Karpas-422 (cell line): Measurements from ENCODE around the gene CHST6. TPM values are rescaled to one million over a fixed set of nuclear protein-coding genes. Genes with fewer than 3 reads are reported as not detected.
"Not testable (repeated sequence)": the region's sequence is repeated elsewhere in the genome, so short reads cannot be mapped to it uniquely, and the experiment has no call there.

Source experiments
- DNase-seq: peaks from one replicate; pipeline ENCODE4 v3.0.0-alpha.2; 2015
- H2AFZ ChIP-seq: fragments of 200-600 bp; sonication (generic); 2 replicates; pipeline ENCODE4 v1.6.1; 2014; ENCODE audit warnings: antibody characterized with exemption, low read length, mixed read lengths
- H3K27ac ChIP-seq: fragments of 200-600 bp; sonication (generic); 2 replicates; pipeline ENCODE4 v1.5.1; 2014; ENCODE audit warnings: mild to moderate bottlenecking, low read length, moderate library complexity
- H3K27me3 ChIP-seq: fragments of 200-600 bp; sonication (generic); 2 replicates; pipeline ENCODE4 v1.6.1; 2014; ENCODE audit warnings: low read length, mixed read lengths
- H3K36me3 ChIP-seq: fragments of 200-600 bp; sonication (generic); 2 replicates; pipeline ENCODE4 v1.6.1; 2014; ENCODE audit warnings: low read length, mixed read lengths; ENCODE audit not compliant: insufficient read depth
- H3K4me1 ChIP-seq: fragments of 200-600 bp; sonication (generic); 2 replicates; pipeline ENCODE4 v1.6.1; 2014; ENCODE audit warnings: mild to moderate bottlenecking, low read length, mixed read lengths
- H3K4me2 ChIP-seq: fragments of 200-600 bp; sonication (generic); 2 replicates; pipeline ENCODE4 v1.6.1; 2014; ENCODE audit warnings: low read length, low read depth, mild to moderate bottlenecking; ENCODE audit not compliant: poor library complexity, severe bottlenecking
- H3K4me3 ChIP-seq: fragments of 200-600 bp; sonication (generic); 2 replicates; pipeline ENCODE4 v1.5.1; 2014; ENCODE audit warnings: mild to moderate bottlenecking, antibody characterized with exemption, low read length, mixed read lengths
- H3K79me2 ChIP-seq: fragments of 200-600 bp; sonication (generic); 2 replicates; pipeline ENCODE4 v1.6.1; 2014; ENCODE audit warnings: mild to moderate bottlenecking, low read length, mixed read lengths
- H3K9ac ChIP-seq: fragments of 200-600 bp; sonication (generic); 2 replicates; pipeline ENCODE4 v1.6.0; 2014; ENCODE audit warnings: low read length
- H3K9me2 ChIP-seq: fragments of 200-600 bp; sonication (generic), shearing (Covaris generic); replicated peaks from 2 replicates; pipeline ENCODE4 v1.6.0; 2014; ENCODE audit warnings: mild to moderate bottlenecking, low read length, moderate library complexity; ENCODE audit not compliant: insufficient read depth
- H3K9me3 ChIP-seq: fragments of 300-700, 200-600 bp; sonication (generic); 2 replicates; pipeline ENCODE4 v1.6.1; 2014; ENCODE audit warnings: low read length, mixed read lengths
- H4K20me1 ChIP-seq: fragments of 200-600 bp; sonication (generic); 2 replicates; pipeline ENCODE4 v1.6.1; 2014; ENCODE audit warnings: mild to moderate bottlenecking, antibody characterized with exemption, low read length, low read depth; ENCODE audit not compliant: insufficient read depth
- total RNA-seq: library from RNA; depleted of rRNA; stranded (reverse); fragments of >200 nt; shearing (Covaris generic); gene quantifications from 2 replicates; pipeline ENCODE4 v1.2.3, GENCODE V29; 2014; ENCODE audit warnings: low replicate concordance

Gene CHST6
- total RNA-seq, 1 experiment from 2014 or later: not detected

DNA sequence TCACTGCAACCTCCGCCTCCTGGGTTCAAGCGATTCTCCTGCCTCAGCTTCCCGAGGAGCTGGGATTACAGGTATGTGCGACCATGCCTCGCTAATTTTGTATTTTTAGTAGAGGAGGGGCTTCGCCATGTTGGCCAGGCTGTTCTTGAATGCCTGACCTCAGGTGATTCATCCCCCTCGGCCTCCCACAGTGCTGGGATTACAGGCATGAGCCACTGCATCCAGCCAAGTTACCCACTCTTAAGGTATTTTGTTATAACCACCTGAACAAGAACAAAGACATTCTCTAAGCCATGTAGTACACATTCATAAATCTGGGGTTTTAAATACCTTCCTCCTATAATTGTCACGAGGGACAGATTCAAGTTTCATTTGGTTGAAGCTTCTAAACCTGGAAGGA is 18.4 kb downstream of the CHST6 start:
- H3K4me1 ChIP-seq: peaks cover 14% of the 10 kb centered on the region
- no peak overlapping the region for H2AFZ ChIP-seq
- H3K27me3 ChIP-seq: no peaks in the 10 kb centered on the region
- DNase-seq: no peak
- no peaks in the 10 kb centered on the region for H3K36me3 ChIP-seq
- no peaks in the 10 kb centered on the region for H3K79me2 ChIP-seq
- H3K9me3 ChIP-seq: no peaks in the 10 kb centered on the region
- no peaks in the 10 kb centered on the region for H3K9me2 ChIP-seq
- no peak overlapping the region for H3K27ac ChIP-seq
- H3K9ac ChIP-seq: no peak overlapping the region
- no peak overlapping the region for H3K4me3 ChIP-seq
- no peak overlapping the region for H3K4me2 ChIP-seq
- no peaks in the 10 kb centered on the region for H4K20me1 ChIP-seq

DNA sequence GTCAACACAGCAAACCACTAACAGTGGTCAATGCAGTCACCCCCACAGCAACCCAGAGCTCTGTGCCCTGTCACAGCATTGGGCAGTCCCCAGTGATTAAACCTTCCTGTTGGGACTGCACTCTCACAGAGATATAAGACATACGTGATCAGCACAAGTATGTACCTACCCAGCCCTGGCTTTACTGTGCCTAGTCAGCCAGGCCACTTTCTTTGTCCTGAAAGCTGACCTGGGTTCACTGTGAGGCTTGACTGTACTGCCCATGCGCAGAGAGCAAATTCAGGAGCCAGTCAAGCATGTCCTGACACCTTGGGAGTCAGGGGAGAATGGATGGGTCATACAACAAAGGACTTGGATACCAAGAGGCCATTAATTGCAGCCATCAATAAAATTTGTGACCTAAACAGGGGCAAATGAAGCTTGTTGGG is 19.8 kb downstream of the CHST6 start:
- H3K4me3 ChIP-seq: no peak overlapping the region
- no peaks in the 10 kb centered on the region for H4K20me1 ChIP-seq
- H3K4me1 ChIP-seq: peaks cover 14% of the 10 kb centered on the region
- H3K9me3 ChIP-seq: no peaks in the 10 kb centered on the region
- no peaks in the 10 kb centered on the region for H3K27me3 ChIP-seq
- H3K9ac ChIP-seq: no peak overlapping the region
- no peaks in the 10 kb centered on the region for H3K9me2 ChIP-seq
- DNase-seq: no peak
- H3K4me2 ChIP-seq: no peak overlapping the region
- no peaks in the 10 kb centered on the region for H3K36me3 ChIP-seq
- H2AFZ ChIP-seq: no peak overlapping the region
- H3K79me2 ChIP-seq: no peaks in the 10 kb centered on the region
- H3K27ac ChIP-seq: no peak overlapping the region

DNA sequence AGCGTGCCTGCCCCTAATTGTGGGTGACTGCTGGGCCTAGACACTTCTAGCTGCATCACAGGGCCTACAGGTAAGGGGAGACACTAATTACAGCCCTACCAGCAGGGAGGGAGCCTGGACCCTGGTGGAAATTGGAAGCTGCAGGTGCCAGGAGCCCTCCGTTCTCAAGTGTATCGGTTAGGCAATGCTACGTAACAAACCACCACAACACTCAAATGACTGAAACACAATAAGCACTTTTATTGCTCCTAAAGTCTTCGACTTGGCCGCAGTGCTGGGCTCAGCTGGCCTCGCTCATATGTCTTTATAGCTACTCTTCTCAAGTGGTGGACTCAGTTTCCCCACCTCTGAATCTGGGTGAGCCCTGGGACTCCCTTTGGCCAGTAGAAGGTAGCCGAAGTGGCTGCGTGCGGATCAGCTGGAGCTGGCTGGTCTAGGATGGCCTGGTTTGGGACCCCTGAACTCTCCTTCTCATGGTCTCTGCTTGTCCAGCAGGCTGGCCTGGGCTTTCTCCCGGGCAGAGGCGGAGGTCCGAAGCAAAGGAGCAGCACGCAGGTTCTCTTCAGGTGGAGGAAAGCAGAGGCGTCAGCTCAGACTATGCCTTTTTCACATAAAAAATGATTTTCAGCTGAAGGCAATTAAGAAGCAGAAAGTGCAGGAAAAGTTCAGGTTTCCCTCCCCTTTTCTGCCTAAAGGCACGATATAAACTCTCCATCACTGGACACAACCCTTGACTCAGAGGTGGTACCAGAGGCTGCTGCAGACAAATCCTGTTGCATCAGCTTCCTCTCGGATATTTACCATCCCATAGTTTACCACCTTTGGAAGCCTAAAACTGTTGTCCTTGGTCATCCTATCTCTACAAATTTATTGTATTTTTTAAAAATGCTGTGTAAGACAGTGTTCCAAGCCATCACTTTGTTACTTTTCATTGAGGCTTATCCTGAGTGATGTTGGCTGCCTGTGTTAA is 22.0 kb downstream of the CHST6 start:
- Histone ChIP-seq H3K36me3 (no peaks in the 10 kb centered on the region), H4K20me1 (no peaks in the 10 kb centered on the region), H3K79me2 (no peaks in the 10 kb centered on the region), H3K9ac (no peak overlapping the region), H3K9me2 (no peaks in the 10 kb centered on the region), H3K4me1 (peaks cover 13% of the 10 kb centered on the region), H3K9me3 (no peaks in the 10 kb centered on the region), H3K27ac (no peak overlapping the region), H3K27me3 (no peaks in the 10 kb centered on the region), H2AFZ (no peak overlapping the region), H3K4me2 (no peak overlapping the region), H3K4me3 (no peak overlapping the region)
- no peak for DNase-seq

DNA sequence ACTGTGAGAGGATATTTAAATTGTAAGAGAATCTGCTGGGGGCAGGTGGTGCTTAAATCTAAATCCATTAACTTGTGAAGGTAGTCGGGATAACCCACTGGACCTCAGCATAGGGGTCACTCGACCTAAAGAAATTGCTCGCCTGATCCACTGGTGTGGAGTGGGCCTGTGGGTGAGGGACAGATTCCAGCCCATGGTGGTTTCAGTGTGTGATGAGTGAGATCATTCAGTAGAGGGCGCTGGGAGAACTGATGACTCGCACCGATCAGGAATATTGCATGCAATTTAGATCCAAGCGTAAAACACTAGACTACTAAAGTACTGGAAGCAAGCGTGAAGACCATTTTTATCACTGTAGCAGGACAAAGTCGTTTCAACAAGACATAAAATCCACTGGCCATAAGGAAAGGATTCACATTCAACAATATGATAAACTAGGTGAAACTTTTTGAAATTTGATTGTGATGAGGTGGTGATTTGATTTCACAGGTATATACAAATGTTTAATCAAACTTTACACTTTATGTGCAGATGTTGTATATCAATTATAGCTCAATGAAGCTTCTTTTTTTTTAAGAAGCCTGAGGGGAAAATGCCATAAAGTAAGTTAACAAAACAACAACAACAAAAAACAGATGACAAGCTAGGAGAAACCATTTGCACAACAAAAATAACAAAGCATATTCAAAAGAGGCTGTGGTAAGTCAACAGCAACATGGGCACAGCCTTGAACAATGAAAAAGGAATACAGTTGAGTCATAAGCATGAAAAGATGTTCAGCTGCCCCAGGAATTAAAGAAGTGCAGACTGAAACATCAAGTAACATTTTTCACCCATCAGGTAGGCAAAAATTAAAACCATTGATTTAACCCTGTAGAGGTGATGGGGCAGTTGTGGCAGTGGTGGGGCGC is 23.3 kb downstream of the CHST6 start:
- DNase-seq: peak; percentile 78
- no peak overlapping the region for H2AFZ ChIP-seq
- peaks cover under 1% of the 10 kb centered on the region; the same call in 1 of the 2 replicates for H3K4me1 ChIP-seq
- no peak overlapping the region for H3K4me2 ChIP-seq
- H3K4me3 ChIP-seq: no peak overlapping the region
- H3K36me3 ChIP-seq: no peaks in the 10 kb centered on the region
- H4K20me1 ChIP-seq: no peaks in the 10 kb centered on the region
- no peaks in the 10 kb centered on the region for H3K79me2 ChIP-seq
- H3K27me3 ChIP-seq: no peaks in the 10 kb centered on the region
- no peak overlapping the region for H3K27ac ChIP-seq
- no peak overlapping the region for H3K9ac ChIP-seq
- no peaks in the 10 kb centered on the region for H3K9me3 ChIP-seq
- H3K9me2 ChIP-seq: no peaks in the 10 kb centered on the region

DNA sequence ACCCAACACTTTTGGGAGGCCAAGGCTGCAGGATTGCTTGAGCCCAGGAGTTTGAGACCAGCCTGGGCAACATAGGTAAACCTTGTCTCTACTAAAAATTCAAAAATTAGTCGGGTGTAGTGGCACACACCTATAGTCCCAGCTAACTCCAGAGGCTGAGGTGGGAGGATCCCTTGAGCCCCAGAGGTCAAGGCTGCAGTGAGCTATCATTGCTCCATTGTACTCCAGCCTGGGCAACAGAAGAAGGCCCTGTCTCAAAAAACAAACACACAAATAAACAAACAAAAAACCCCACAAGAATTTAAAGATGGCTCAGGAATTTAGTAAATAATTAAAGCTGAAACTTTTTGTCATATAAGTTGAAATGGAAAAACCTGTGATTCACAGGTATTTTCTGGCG is 28.5 kb downstream of the CHST6 start:
- Histone ChIP-seq H3K9me2 (no peaks in the 10 kb centered on the region), H3K4me3 (no peak overlapping the region), H3K27me3 (no peaks in the 10 kb centered on the region), H4K20me1 (no peaks in the 10 kb centered on the region), H3K27ac (no peak overlapping the region), H3K36me3 (no peaks in the 10 kb centered on the region), H3K9me3 (no peaks in the 10 kb centered on the region), H3K79me2 (peaks cover 24% of the 10 kb centered on the region), H3K9ac (no peak overlapping the region), H2AFZ (no peak overlapping the region), H3K4me1 (peaks cover 10% of the 10 kb centered on the region), H3K4me2 (no peak overlapping the region)
- DNase-seq: no peak

DNA sequence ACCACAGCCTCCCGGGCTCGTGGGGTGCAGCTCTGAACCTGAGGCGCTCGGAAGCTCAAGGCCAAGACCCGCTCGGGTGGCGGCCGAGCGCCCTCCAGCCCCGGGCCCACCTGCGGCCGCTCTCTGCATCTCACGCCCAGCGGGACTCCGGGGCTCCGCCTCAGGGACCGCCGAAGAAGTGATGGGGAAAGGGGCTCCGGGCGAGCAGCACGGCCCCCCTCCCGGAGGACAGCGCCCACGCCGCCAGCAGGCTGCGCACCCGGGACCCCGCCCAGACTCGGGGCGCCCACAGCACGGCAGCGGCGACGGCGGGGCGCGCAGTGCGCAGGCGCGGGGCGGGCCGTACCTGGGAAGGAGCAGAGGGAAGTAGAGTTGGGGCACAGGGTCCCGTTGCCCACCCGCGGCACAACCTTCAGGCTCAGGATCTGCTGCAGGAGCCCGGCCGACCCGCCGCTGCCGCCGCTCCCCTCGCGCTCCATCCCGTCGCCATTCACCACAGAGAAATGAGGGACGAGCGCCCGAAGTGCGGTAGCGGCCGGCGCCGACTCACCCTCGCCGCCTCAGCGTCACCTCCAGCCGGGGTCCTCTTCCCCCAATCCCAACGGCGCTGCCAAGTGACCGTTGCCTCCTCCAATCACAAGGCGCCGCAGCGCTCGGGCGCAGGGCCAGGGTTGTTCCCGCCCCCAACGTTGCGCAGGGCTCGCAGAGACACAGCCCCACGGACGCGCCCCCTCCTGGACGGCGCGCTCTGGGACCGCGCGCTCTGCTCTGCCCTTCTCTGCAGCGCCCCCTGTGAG is 30.9 kb downstream of the CHST6 start, which contains the start of gene TMEM170A:
Gene TMEM170A (minus strand): TSS at position 568 of the 797 bp plus-strand sequence. CDS start 89 bp downstream, at position 479.
- Histone ChIP-seq H3K27ac (peak within 1 kb of the TSS; percentile 25; the same call in 1 of the 2 replicates), H3K9me2 (no peaks in the 10 kb centered on the region), H4K20me1 (no peaks in the 10 kb centered on the region; the same call in 1 of the 2 replicates), H3K9me3 (no peaks in the 10 kb centered on the region), H3K27me3 (no peaks in the 10 kb centered on the region), H3K4me2 (peak within 1 kb of the TSS; percentile 75), H3K4me1 (peaks cover 10% of the 10 kb centered on the region), H3K79me2 (peaks cover 48% of the 10 kb centered on the region), H3K36me3 (no peaks in the 10 kb centered on the region), H3K4me3 (peak within 1 kb of the TSS; percentile 77), H3K9ac (peak within 1 kb of the TSS; percentile 89), H2AFZ (peak within 1 kb of the TSS; percentile 82; the same call in 1 of the 2 replicates)
- peak; percentile 99 for DNase-seq

DNA sequence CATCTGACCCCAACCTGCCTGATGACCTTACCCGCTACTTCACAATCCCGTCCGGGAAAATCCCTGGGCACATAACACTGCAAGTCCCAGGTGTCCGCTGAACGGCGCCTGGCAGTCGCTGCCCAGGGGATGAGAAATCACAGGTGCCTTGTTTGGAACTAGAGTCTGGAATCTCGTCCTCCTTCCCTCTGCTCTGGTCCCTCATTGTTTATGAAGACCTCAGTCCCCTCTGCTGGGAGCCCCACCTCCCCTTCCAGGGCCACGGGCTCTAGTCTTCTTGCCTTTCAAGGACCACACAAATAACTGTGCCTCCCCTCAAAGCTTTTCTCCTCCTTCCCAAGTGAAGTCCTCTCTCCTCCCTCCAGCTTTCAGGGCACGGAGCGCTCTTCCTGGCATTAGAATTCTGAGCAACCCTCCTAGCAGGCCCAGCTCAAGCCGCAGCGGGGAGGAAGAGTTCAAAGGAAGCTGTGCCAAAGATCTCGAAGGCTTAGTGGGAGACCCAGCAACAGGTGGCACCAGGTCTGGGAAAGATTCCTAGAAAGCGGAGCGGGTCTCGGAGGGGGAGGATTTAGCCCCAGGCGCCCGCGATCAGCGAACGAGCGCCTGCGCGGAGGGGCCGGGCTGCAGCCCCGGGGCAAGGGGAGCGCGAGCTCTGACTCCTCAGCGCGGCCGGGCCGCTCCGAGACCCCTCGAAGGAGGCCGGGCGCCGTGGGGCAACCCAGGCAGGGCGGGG is 31.7 kb downstream of the CHST6 start:
- H4K20me1 ChIP-seq, H3K36me3 ChIP-seq, H3K9me3 ChIP-seq, H3K9me2 ChIP-seq, H3K27me3 ChIP-seq: not testable (repeated sequence)
- peak overlapping the region; percentile 75 for H3K4me2 ChIP-seq
- H2AFZ ChIP-seq: peak overlapping the region; percentile 82; the same call in 1 of the 2 replicates
- H3K4me3 ChIP-seq: peak overlapping the region; percentile 77
- peaks cover 56% of the 10 kb centered on the region for H3K79me2 ChIP-seq
- peak overlapping the region; percentile 89 for H3K9ac ChIP-seq
- H3K27ac ChIP-seq: 0 out of 2 replicates have a peak overlapping the region, but pooled peaks have one; percentile 25
- peaks cover 10% of the 10 kb centered on the region for H3K4me1 ChIP-seq
- DNase-seq: peak; percentile 65
